NCI-H460 (cell line): ENCODE results near the gene CERK. TPM values are rescaled to one million over a fixed set of nuclear protein-coding genes. Genes with fewer than 3 reads are reported as not detected.
"Not testable (repeated sequence)": the region's sequence is repeated elsewhere in the genome, so short reads cannot be mapped to it uniquely, and the experiment has no call there.

Source experiments
- DNase-seq: peaks from one replicate; pipeline ENCODE4 v3.0.0-alpha.2; 2016; ENCODE audit warnings: low read depth; ENCODE audit errors: extremely low read depth
- total RNA-seq: library from RNA; depleted of rRNA; stranded (reverse); fragments of >200 nt; shearing (Covaris generic); gene quantifications from 2 replicates; pipeline ENCODE4 v1.2.3, GENCODE V29; 2014

Gene CERK
- total RNA-seq, 1 experiment from 2014 or later: 20.1 TPM

- not testable (repeated sequence) for DNase-seq
Observed at GRCh38 chr22:46734213-46734722, 3.8 kb downstream of the CERK start.

DNA sequence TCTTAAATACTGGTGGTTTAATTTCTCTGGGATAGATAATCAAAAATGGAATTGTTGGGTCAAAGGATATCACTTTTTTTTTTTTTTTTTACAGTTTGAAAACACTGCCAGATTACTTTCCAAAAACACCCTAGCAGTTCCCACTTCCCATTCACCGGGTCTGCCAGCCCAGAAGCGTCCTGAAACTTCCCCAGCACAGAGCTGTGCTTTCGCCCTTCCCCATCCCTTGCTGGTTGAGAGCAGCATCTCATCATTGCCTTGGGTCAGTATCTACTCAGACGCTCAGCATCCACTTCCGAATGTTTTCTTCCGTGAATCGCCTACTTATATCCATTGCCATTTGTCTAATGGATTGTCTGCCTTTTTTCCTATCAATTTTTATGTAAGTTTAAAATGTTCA lies 5.5 kb downstream of the CERK start:
- no peak for DNase-seq

DNA sequence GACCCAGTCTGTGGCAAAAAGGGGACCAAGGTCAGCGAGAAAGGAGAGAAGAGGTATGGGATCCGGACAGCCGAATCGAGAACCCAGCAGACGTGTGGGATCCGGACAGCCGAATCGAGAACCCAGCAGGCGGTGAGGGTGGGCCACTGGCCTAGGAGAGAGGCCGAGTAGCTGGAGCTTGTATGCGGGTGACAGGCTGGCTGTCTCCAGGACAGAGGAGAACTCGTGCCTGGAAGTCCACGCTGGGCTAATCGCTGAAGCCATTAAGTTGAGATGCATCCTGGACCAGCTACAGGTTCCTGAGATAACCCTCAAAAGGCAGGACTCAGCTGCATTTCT lies 6.0 kb downstream of the CERK start:
- DNase-seq: no peak

DNA sequence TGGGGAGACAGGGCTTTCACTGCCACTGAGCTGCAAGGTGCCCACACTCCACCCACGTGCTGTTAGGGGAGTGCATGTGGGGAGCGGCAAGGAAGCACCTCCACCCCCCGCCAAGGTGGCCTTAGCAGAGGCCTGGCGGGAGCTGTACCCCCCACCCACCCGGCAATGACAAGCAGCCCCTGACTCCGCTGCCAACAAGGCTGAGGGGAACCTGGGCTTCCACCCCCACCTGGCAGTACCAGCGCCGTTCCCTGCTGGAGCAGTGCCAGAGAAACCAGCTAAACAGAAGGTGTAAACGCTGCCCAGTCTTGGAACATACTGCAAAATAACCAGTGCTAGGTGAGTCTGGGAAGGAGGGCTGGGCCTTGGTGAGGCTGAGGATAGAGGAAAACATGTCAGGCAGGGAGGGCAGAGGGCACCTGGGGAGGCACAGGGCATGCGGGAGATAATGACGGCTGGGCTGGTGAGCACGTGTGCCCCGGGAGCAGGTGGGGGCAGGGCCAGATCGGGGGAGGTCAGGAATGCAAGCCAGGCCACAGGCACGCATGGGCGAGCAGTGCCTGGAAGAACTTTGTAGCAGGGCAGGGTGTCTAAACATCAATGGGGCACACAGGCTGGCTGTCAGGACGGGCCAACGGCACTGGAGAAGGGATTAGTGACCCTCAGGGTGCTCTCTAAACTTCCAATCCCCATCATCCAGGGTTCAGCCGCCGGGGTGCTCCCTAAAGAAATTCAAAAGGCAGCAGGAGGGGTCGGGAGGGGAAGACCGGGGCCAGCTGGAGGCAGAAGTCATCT lies 6.6 kb downstream of the CERK start:
- no peak for DNase-seq

- no peak for DNase-seq
Observed at GRCh38 chr22:46730568-46731245, 7.3 kb downstream of the CERK start.

GRCh38 chr22:46728470-46728869 lies 9.6 kb downstream of the CERK start:
- DNase-seq: no peak

DNA sequence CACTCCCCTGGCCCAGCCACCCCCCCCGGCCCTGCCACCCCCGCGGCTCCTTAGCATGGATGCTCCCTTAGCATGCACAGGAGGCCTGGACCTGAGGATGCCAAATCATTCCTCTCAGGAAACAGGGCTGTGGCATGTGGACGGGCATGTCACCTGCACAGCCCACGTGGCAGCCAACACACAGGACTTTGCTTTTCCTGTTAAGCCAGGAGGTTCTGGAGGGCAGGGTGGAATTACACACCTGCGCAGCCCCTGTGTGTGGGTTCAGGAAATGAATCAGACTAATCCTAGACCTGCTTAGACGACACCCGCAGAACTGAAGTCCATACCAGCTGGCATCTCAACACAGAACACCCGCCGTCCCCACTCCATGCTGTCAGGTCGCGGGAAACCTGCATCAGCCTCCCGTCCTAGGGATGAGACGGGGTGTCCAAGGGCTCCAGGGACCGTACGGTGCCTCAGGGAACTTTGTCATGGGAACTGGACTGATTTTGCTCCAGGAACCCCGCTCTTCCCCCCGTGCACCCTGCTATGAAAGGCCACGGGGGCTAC lies 10.2 kb downstream of the CERK start:
- DNase-seq: no peak

- no peak for DNase-seq
Observed at GRCh38 chr22:46726986-46727317, 11.1 kb downstream of the CERK start.

DNA sequence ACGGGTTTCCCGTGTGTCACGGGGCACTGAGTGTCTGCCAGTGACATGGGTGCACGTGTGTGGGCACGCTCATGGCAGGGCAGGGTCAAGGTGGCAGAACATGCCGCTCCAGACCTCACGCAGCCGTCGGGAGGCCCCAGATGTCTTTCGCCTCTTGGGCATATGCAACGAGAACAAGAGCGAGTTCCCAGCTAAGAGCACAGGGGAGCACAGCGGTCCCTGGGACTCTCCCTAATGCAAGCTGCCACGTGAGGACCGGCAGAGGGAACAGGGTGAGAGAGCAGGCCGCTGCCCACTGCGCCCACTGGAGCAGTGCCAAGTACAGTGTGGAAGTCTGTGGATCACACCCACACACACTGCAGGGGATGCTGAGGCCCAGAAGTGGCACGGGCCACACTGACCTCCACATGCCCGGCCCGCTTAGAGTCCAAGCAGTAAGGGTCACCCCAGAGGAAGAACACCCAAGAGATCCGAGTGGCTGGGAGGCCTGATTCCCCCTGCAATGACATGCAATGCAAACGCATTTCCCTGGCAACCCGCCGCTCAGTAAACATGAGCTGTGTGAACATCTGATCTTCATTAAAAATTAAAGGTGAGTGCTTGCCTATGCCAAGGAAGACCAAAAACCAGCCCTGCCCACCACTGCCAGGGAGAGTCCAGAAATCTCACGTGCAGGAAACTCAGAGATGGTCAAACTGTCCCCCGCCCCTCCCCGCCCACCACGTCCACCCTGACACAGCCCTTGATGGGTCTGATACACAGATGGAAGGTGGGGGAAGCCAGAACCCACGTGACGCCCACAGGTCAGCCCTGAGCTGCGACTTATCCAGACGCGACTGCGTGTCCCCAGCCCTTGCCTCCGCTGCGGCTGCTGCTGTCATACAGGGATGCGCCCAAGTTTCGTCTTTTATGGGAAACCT lies 11.7 kb downstream of the CERK start:
- DNase-seq: no peak

GRCh38 chr22:46725096-46725495 lies 13.0 kb downstream of the CERK start:
- DNase-seq: no peak

DNA sequence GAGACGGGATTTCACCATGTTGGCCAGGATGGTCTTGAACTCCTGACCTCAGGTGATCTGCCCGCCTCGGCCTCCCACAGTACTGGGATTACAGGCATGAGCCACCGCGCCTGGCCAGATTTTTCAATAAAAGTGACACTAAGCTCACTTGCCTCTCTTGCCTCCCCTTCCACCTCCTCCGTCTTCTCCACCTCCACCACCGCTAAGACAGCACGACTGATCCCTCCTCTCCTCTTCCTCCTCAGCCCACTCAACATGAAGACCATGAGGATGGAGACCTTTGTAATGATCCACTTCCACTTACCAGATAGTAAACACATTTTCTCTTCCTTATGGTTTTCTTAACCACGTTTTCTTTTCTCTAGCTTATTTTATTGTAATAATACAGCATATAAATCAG lies 14.2 kb downstream of the CERK start:
- no peak for DNase-seq

DNA sequence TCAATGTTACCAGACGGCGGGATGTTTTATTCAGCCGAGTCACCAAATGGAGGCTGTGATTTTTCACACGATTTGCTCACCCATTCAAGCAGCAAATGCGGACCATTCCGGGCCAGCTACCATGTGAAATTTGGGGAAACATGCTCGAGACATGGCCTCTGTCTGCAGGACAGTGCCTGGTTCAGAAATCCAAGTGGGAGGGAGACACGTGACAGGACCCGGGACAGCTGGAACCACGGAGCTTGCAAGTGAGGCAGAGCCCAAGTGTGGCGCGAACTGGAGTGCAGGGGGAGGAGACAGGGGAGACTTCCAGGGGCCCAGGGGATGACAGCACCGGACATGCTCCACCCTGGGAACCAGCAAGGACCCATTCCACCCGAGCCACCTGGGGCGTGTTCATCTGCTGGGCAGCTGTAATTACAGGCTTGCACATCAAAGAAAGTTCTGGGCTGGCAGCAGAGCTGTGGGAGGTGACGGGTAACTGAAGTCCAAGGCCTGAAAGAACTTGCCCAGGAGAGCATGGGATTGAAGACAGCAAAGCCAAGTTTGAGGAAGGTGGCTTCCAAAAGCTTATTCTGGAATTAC lies 16.5 kb downstream of the CERK start:
- no peak for DNase-seq

DNA sequence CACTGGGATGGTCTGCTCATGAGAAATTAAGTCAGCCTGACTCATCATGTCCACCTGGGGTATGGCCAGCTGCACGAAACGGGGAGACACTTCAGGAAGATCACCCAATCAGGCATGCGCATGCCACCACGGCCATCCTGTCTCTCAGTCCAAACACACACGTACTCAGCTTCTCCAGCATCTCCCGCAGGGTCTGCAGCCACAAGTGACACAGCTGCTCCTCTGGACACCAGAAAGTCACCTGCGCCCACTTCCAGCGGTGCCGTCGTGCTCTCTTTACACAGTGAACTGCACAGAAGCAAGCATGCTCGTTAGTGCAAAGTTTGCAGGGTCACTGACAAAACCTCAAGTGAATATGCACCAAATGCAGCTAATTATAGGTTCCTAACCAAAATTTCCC lies 18.1 kb downstream of the CERK start:
- no peak for DNase-seq

DNA sequence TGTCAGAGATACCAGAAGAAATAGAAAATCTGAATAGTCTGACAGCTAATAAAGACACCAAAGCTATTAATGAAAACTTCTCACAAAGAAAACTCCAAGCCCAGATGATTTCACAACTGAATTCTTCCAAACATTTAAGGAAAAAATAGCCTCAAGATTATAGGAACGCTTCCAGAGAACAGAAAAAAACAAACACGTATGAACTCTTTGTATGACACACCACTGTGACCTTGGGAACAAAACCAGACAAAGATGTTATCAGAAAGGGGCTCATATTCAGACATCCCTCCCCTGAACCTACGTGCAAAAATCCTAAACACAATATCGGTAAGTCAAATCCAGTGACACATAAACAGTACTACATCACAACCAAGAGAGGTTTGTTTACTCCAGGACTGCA lies 23.5 kb downstream of the CERK start:
- no peak for DNase-seq

DNA sequence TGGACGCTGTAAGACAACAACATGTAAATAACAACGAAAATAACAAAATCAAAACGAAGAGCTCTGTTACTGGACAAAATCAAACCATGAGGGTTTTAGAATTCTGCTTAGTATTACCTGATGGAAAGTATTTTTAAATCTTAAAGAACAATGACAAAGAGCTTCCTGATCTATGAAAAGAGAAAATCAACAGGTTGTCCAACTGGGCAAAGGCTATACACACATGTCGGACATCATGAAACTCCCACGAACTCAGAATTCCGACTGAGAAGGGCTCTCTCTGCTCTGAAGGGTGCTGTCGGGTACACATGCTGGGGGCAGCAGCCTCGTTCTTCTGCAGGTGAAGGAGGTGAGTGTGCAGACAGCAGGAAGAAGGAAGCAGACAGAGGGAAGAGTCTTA lies 25.8 kb downstream of the CERK start:
- DNase-seq: no peak

GRCh38 chr22:46710806-46711205 lies 27.2 kb downstream of the CERK start:
- no peak for DNase-seq

DNA sequence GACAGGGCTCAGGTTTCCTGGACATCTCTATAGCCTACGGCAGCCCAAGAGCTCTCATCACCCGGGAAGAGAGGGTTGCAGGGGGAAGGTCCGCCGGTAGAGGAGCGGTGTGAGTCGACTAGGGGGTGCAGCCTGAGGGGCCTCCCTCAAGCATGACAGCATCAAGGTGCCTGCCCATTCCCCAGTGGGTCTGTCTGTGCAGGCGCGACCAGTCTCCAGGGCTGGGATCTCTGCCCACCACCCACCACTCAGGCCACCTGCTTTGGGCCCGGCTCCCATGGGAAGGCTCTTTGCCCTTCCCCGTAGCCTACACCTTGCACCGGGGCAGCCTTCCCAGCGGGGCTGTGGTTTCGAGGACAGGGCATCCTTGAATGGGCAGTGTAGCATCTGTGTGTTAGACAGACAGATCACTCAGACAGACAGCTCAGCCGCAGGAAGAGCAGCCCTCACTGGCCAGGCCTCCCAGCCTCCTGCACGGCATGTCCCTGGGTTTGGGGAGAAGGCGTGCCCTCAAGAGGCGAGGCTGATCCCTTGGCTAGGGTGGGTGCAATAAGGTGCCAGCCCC lies 29.2 kb downstream of the CERK start:
- DNase-seq: no peak

GRCh38 chr22:46707827-46708570 lies 30.1 kb downstream of the CERK start:
- DNase-seq: no peak

DNA sequence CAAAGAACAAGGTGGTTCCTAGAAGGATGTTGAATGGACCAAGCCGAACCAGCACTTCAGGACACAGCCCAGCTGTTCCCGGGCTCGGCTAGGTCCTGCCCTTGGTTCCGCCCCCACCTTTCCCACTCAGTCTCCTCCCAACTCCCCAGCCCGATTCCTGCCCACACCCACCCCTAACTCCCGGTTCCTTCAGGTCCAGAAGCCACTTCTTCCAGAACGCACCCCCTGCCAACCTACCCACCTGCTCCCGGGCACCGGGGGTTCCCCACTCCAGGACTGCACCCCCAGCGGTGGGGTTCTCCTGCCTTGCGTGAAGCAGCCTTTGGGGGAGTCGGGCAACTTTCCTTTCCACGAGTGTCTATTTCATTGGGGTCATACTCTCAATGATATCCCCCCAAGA lies 30.7 kb downstream of the CERK start:
- no peak for DNase-seq

- DNase-seq: no peak
Observed at GRCh38 chr22:46706060-46706459, 32.0 kb downstream of the CERK start.
